ENCODE measurements around the gene CRADD.
"Not testable (repeated sequence)": the region's sequence is repeated elsewhere in the genome, so short reads cannot be mapped to it uniquely, and the experiment has no call there.

CRADD gene

DNA sequence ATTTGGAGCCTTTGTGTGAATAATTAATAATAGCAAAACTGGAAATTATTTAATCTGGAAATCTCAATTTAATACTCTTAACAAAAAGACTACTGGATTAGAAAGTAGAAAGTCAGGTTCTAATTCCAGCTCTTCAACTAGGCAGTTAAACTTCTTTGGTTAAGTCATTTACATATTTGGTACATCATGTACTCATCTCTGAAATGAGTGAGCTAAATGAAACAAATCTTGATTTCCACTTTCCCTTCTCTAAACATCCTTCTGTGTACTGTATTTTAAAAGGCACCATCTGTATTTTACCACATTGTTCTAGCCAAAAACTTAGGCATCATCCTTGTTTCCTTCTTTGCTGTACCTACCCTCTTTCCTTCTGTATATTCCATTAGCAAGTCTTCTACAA, 26.9 kb downstream of the CRADD start:
- Histone ChIP-seq H3K27me3 (replicated peaks; ENCODE audit: control insufficient read depth, insufficient read depth, low read length, poor library complexity, severe bottlenecking) (no peaks in the 10 kb centered on the region), H3K4me1 (ENCODE audit: control insufficient read depth, insufficient read depth, low read length, poor library complexity, severe bottlenecking) (no peaks in the 10 kb centered on the region), H3K27ac (ENCODE audit: insufficient read depth, low read length, poor library complexity, severe bottlenecking) (no peak overlapping the region), H3K36me3 (ENCODE audit: control insufficient read depth, insufficient read depth, low read length) (no peaks in the 10 kb centered on the region), H3K4me3 (ENCODE audit: insufficient read depth, low read depth, low read length, poor library complexity, severe bottlenecking) (no peak overlapping the region), H3K9me3 (ENCODE audit: control insufficient read depth, low read length) (no peaks in the 10 kb centered on the region)
- DNase-seq: no peak

DNA sequence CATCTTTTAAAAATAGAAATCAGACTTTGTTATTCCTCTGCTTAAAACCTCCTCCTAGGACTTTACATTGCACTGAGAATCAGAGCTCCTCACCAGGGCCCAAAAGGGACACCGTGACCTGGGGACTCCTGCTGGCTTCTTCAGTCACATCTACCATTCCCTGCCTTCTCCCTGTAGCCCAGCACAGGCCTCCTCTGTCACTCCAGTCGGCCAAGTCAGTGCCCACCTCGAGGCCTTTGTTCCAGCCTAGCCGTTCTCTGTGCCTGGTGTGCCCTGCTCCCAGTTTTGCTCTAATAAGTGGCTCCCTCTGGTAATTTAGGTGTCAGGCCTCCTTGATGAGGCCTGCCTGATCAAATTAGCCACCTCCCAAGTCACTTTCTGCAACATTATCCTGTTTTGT, 27.4 kb downstream of the CRADD start:
- Histone ChIP-seq H3K4me1 (ENCODE audit: control insufficient read depth, insufficient read depth, low read length, poor library complexity, severe bottlenecking) (no peaks in the 10 kb centered on the region), H3K27ac (ENCODE audit: insufficient read depth, low read length, poor library complexity, severe bottlenecking) (no peak overlapping the region), H3K4me3 (ENCODE audit: insufficient read depth, low read depth, low read length, poor library complexity, severe bottlenecking) (no peak overlapping the region), H3K9me3 (ENCODE audit: control insufficient read depth, low read length) (peaks cover 4% of the 10 kb centered on the region), H3K27me3 (replicated peaks; ENCODE audit: control insufficient read depth, insufficient read depth, low read length, poor library complexity, severe bottlenecking) (no peaks in the 10 kb centered on the region), H3K36me3 (ENCODE audit: control insufficient read depth, insufficient read depth, low read length) (no peaks in the 10 kb centered on the region)
- DNase-seq: no peak

DNA sequence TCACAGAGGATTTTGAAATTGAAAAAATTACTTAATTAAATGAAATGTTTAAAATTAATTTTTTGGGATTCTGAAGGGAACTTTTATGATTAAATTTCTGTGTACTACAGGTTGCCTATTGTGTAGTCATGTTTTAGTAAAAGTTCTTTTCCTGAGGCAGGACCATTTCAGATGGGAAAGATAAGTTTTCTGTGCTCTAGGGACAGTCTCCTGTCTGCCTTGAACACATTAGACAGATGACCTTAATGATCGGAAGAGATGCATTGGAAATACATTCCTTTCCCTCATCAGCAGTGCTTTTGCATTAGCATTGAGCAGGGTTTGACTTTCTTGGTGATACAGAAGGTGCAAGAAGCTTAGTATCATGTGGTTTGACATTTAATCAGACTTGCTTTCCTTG, 28.1 kb downstream of the CRADD start:
- H3K4me3 ChIP-seq (ENCODE audit: insufficient read depth, low read depth, low read length, poor library complexity, severe bottlenecking): no peak overlapping the region
- no peaks in the 10 kb centered on the region for H3K4me1 ChIP-seq (ENCODE audit: control insufficient read depth, insufficient read depth, low read length, poor library complexity, severe bottlenecking)
- H3K36me3 ChIP-seq (ENCODE audit: control insufficient read depth, insufficient read depth, low read length): no peaks in the 10 kb centered on the region
- no peak overlapping the region for H3K27ac ChIP-seq (ENCODE audit: insufficient read depth, low read length, poor library complexity, severe bottlenecking)
- peaks cover 9% of the 10 kb centered on the region for H3K9me3 ChIP-seq (ENCODE audit: control insufficient read depth, low read length)
- no peaks in the 10 kb centered on the region for H3K27me3 ChIP-seq (replicated peaks; ENCODE audit: control insufficient read depth, insufficient read depth, low read length, poor library complexity, severe bottlenecking)
- DNase-seq: no peak

DNA sequence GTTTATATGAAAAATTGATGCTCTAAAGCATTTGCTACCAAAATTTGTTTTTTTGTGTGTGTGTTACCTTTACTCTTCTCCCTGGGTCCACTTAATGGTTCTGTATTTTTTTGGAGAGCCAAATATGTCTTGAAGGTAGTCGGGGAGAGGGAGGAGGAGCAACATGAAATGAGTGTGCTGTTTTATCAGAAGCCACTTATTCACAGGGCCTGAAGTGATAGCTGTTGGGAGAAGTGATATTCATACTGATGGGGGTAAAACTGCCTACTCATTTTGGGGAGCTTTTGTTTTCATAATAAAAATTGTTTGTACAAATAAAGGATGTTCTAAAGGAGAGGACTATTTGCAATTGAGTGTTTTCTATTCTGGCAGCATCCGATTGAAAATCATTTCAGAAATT, 29.2 kb downstream of the CRADD start:
- H3K4me3 ChIP-seq (ENCODE audit: insufficient read depth, low read depth, low read length, poor library complexity, severe bottlenecking): no peak overlapping the region
- H3K4me1 ChIP-seq (ENCODE audit: control insufficient read depth, insufficient read depth, low read length, poor library complexity, severe bottlenecking): no peaks in the 10 kb centered on the region
- no peaks in the 10 kb centered on the region for H3K27me3 ChIP-seq (replicated peaks; ENCODE audit: control insufficient read depth, insufficient read depth, low read length, poor library complexity, severe bottlenecking)
- H3K9me3 ChIP-seq (ENCODE audit: control insufficient read depth, low read length): peaks cover 9% of the 10 kb centered on the region
- H3K27ac ChIP-seq (ENCODE audit: insufficient read depth, low read length, poor library complexity, severe bottlenecking): no peak overlapping the region
- DNase-seq: no peak
- H3K36me3 ChIP-seq (ENCODE audit: control insufficient read depth, insufficient read depth, low read length): no peaks in the 10 kb centered on the region

DNA sequence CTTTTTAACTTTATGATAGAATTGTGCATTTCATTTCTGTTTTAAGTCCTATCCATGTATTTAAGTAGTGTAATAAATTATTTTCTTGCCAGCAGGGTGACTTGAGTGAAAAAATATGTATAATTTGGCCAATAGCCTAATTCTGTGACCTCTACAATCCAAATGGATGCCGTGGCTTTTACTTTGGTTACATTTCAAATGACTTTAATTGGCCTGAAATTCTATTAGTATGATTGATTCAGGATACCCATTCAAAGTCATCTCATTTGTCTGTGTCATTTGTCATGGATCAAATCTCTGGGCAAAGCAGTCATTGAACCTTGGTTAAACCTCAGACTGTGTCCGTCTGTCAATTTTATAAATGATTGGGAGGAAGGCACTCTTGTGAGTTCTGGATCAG, 29.6 kb downstream of the CRADD start:
- H3K4me3 ChIP-seq (ENCODE audit: insufficient read depth, low read depth, low read length, poor library complexity, severe bottlenecking): no peak overlapping the region
- no peak for DNase-seq
- no peak overlapping the region for H3K27ac ChIP-seq (ENCODE audit: insufficient read depth, low read length, poor library complexity, severe bottlenecking)
- peaks cover 9% of the 10 kb centered on the region for H3K9me3 ChIP-seq (ENCODE audit: control insufficient read depth, low read length)
- H3K4me1 ChIP-seq (ENCODE audit: control insufficient read depth, insufficient read depth, low read length, poor library complexity, severe bottlenecking): no peaks in the 10 kb centered on the region
- H3K36me3 ChIP-seq (ENCODE audit: control insufficient read depth, insufficient read depth, low read length): no peaks in the 10 kb centered on the region
- no peaks in the 10 kb centered on the region for H3K27me3 ChIP-seq (replicated peaks; ENCODE audit: control insufficient read depth, insufficient read depth, low read length, poor library complexity, severe bottlenecking)

DNA sequence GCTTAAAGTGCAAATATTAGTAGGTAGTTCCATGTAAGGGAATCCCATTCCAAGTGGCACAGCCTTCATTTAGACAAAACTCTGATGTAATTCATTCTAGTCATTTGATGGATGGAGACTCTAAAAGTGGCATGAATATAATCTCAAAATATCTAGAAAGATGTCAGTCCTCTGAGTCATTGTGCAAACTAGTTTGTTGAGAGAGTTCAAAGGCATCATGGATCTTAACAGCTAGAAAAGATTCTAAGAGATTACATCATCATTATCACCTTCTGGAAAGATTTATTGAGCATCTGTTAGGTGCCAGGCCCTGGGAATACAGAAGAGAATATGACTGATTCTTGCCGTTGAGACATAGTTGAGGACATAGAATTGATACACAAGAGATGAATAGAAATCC, 30.7 kb downstream of the CRADD start:
- Histone ChIP-seq H3K4me3 (ENCODE audit: insufficient read depth, low read depth, low read length, poor library complexity, severe bottlenecking) (no peak overlapping the region), H3K36me3 (ENCODE audit: control insufficient read depth, insufficient read depth, low read length) (no peaks in the 10 kb centered on the region), H3K9me3 (ENCODE audit: control insufficient read depth, low read length) (peaks cover 9% of the 10 kb centered on the region), H3K27ac (ENCODE audit: insufficient read depth, low read length, poor library complexity, severe bottlenecking) (no peak overlapping the region), H3K4me1 (ENCODE audit: control insufficient read depth, insufficient read depth, low read length, poor library complexity, severe bottlenecking) (no peaks in the 10 kb centered on the region), H3K27me3 (replicated peaks; ENCODE audit: control insufficient read depth, insufficient read depth, low read length, poor library complexity, severe bottlenecking) (no peaks in the 10 kb centered on the region)
- DNase-seq: no peak

DNA sequence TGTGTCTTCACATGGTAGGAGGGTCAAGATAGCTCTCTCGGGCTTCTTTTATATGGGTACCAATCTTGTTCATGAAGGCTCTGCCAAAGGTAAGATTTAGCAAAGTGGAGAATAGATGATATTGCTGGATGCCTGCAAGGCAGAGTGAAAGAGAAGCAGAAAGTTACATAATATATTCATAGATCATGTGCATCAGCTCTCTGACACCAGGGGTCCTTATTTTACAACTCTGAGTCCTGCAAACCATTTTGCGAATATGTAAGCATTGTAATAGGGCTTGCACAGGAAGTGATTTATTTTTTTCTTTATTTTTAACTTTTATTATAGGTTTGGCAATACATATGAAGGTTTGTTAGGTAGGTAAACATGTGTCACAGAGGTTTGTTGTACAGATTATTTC, 31.8 kb downstream of the CRADD start:
- Histone ChIP-seq H3K4me1 (ENCODE audit: control insufficient read depth, insufficient read depth, low read length, poor library complexity, severe bottlenecking) (no peaks in the 10 kb centered on the region), H3K4me3 (ENCODE audit: insufficient read depth, low read depth, low read length, poor library complexity, severe bottlenecking) (no peak overlapping the region), H3K9me3 (ENCODE audit: control insufficient read depth, low read length) (peaks cover 9% of the 10 kb centered on the region), H3K27ac (ENCODE audit: insufficient read depth, low read length, poor library complexity, severe bottlenecking) (no peak overlapping the region), H3K27me3 (replicated peaks; ENCODE audit: control insufficient read depth, insufficient read depth, low read length, poor library complexity, severe bottlenecking) (no peaks in the 10 kb centered on the region), H3K36me3 (ENCODE audit: control insufficient read depth, insufficient read depth, low read length) (no peaks in the 10 kb centered on the region)
- DNase-seq: no peak

DNA sequence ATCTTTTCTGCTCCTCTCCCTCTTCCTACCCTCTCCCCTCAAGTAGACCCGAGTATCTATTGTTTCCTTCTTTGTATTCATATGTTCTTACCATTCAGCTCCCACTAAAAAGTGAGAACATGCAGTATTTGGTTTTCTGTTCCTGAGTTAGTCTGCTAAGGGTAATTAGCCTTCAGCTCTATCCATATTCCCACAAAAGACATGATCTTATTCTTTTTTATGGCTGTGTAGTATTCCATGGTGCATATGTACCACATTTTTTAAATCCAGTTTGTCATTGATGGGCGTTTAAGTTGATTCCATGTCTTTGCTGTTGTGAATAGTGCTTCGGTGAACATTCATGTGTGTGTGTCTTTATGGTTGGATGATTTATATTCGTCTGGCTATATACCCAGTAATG, 32.2 kb downstream of the CRADD start:
- Histone ChIP-seq H3K4me1 (ENCODE audit: control insufficient read depth, insufficient read depth, low read length, poor library complexity, severe bottlenecking) (no peaks in the 10 kb centered on the region), H3K9me3 (ENCODE audit: control insufficient read depth, low read length) (peaks cover 9% of the 10 kb centered on the region), H3K4me3 (ENCODE audit: insufficient read depth, low read depth, low read length, poor library complexity, severe bottlenecking) (no peak overlapping the region), H3K27me3 (replicated peaks; ENCODE audit: control insufficient read depth, insufficient read depth, low read length, poor library complexity, severe bottlenecking) (no peaks in the 10 kb centered on the region), H3K27ac (ENCODE audit: insufficient read depth, low read length, poor library complexity, severe bottlenecking) (no peak overlapping the region), H3K36me3 (ENCODE audit: control insufficient read depth, insufficient read depth, low read length) (no peaks in the 10 kb centered on the region)
- no peak for DNase-seq

DNA sequence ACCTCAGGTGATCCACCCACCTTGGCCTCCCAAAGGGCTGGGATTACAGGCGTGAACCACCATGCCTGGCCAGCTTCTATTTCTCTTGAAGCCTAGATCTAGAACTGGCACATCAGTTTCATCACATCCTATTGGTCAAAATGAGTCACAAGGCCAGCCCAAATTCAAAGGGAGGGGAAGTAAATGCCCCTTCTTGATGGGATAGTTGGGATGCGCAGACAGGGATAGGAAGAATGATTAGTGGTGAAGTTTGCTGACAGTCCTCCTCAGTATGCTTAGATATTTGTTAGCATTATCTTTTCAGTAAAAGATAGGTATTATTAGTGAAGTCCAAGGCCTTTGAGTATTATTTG, 33.4 kb downstream of the CRADD start:
- H3K4me1 ChIP-seq (ENCODE audit: control insufficient read depth, insufficient read depth, low read length, poor library complexity, severe bottlenecking): no peaks in the 10 kb centered on the region

DNA sequence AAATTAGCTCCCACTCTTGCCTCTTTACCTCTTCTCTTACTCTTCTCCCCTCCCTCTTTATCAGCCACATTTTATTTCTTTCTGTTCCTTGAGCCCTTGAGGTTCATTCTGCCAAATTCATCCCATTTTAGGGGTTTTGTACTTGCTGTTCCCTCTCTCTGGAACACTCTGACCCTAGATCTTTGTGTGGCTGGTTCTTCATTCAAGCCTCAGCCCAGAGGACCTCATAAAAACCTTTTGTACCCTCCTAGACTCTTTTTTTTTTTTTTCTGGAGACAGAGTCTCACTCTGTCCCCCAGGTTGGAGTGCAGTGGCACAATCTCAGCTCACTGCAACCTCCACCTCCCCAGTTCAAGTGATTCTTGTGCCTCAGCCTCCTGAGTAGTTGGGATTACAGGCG, 34.3 kb downstream of the CRADD start:
- H3K4me1 ChIP-seq (ENCODE audit: control insufficient read depth, insufficient read depth, low read length, poor library complexity, severe bottlenecking); H3K27me3 ChIP-seq (replicated peaks; ENCODE audit: control insufficient read depth, insufficient read depth, low read length, poor library complexity, severe bottlenecking); H3K27ac ChIP-seq (ENCODE audit: insufficient read depth, low read length, poor library complexity, severe bottlenecking); DNase-seq; H3K36me3 ChIP-seq (ENCODE audit: control insufficient read depth, insufficient read depth, low read length); H3K9me3 ChIP-seq (ENCODE audit: control insufficient read depth, low read length); H3K4me3 ChIP-seq (ENCODE audit: insufficient read depth, low read depth, low read length, poor library complexity, severe bottlenecking): not testable (repeated sequence)

More for the DNA sequence above, 33.4 kb downstream of the CRADD start:
- no peak for DNase-seq
- no peak overlapping the region for H3K27ac ChIP-seq (ENCODE audit: insufficient read depth, low read length, poor library complexity, severe bottlenecking)
- no peak overlapping the region for H3K4me3 ChIP-seq (ENCODE audit: insufficient read depth, low read depth, low read length, poor library complexity, severe bottlenecking)
- peaks cover 9% of the 10 kb centered on the region for H3K9me3 ChIP-seq (ENCODE audit: control insufficient read depth, low read length)
- H3K36me3 ChIP-seq (ENCODE audit: control insufficient read depth, insufficient read depth, low read length): no peaks in the 10 kb centered on the region
- H3K27me3 ChIP-seq (replicated peaks; ENCODE audit: control insufficient read depth, insufficient read depth, low read length, poor library complexity, severe bottlenecking): no peaks in the 10 kb centered on the region

DNA sequence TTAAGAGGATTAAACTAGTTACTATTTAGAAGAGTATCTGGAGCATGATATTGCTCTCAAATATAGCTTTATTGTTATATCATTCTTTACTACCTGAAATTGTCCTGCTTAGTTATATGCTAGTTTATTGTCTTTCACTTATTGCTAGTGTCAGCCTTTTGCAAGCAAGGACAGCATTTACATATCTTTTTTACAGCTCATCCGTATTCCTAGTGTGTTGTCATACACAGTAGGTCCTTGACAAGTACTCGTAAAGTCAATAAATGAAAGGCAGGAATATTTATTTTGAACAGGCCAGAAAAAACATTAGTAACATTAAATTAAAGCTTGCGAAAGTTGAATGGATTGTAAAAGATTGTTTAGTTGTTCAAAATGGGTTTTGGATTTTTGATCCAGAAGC, 35.0 kb downstream of the CRADD start:
- Histone ChIP-seq H3K36me3 (ENCODE audit: control insufficient read depth, insufficient read depth, low read length) (no peaks in the 10 kb centered on the region), H3K27me3 (replicated peaks; ENCODE audit: control insufficient read depth, insufficient read depth, low read length, poor library complexity, severe bottlenecking) (no peaks in the 10 kb centered on the region), H3K9me3 (ENCODE audit: control insufficient read depth, low read length) (peaks cover 9% of the 10 kb centered on the region), H3K4me3 (ENCODE audit: insufficient read depth, low read depth, low read length, poor library complexity, severe bottlenecking) (no peak overlapping the region), H3K4me1 (ENCODE audit: control insufficient read depth, insufficient read depth, low read length, poor library complexity, severe bottlenecking) (no peaks in the 10 kb centered on the region), H3K27ac (ENCODE audit: insufficient read depth, low read length, poor library complexity, severe bottlenecking) (no peak overlapping the region)
- no peak for DNase-seq
